CD4-positive, alpha-beta T cell (primary cell): ENCODE data around the gene ST6GALNAC3. TPM values are rescaled to one million over a fixed set of nuclear protein-coding genes. Genes with fewer than 3 reads are reported as not detected.

ENCODE experiments used
- ATAC-seq: fragments of 200-7000 bp; cut with Tn5 transposase; one replicate; pipeline ENCODE4 v1.10.0; 2022; ENCODE audit warnings: mild to moderate bottlenecking; ENCODE audit not compliant: poor library complexity
- CTCF ChIA-PET: fragments of 350-600 bp; sonication (Branson Sonifier 250); formaldehyde crosslinking; loops from one replicate; lab custom pipeline; 2021; ENCODE audit warnings: antibody characterized with exemption, inconsistent platforms; lab: Charles Lee
- POLR2A ChIA-PET: fragments of 350-600 bp; sonication (Branson Sonifier 250); formaldehyde crosslinking; loops from one replicate; lab custom pipeline; 2021; ENCODE audit warnings: antibody characterized with exemption, inconsistent platforms; lab: Charles Lee
- DNase-seq, 14 experiments: peaks; one replicate each; pipeline ENCODE4 v3.0.0-alpha.2; 2013 to 2020; ENCODE audit warnings: mixed read lengths in 2 of 14
- H3K27ac ChIP-seq, 2 donors: one replicate each; pipeline versions ENCODE4 v1.5.1 to v1.7.0; 2013; ENCODE audit warnings: low read length in 2 of 2, low read depth in 1 of 2, mild to moderate bottlenecking in 1 of 2
- H3K27me3 ChIP-seq, 2 experiments: 1 replicate in 1 of 2; 2 replicates in 1 of 2; pipeline versions ENCODE4 v1.6.1 to v1.7.0; 2013; ENCODE audit warnings: low read length in 2 of 2, control low read depth in 1 of 2, mild to moderate bottlenecking in 1 of 2, moderate library complexity in 1 of 2; ENCODE audit not compliant: insufficient read depth in 2 of 2, control insufficient read depth in 1 of 2
- H3K36me3 ChIP-seq: one replicate; pipeline ENCODE4 v1.6.1; 2013; ENCODE audit warnings: low read length, control low read depth; ENCODE audit not compliant: insufficient read depth
- H3K4me1 ChIP-seq: one replicate; pipeline ENCODE4 v1.6.1; 2013; ENCODE audit warnings: low read length, control low read depth; ENCODE audit not compliant: insufficient read depth
- H3K4me3 ChIP-seq: one replicate; pipeline ENCODE4 v1.5.1; 2013; ENCODE audit warnings: mild to moderate bottlenecking, low read length, moderate library complexity
- H3K9me3 ChIP-seq, 2 experiments: 1 replicate in 1 of 2; 2 replicates in 1 of 2; pipeline versions ENCODE4 v1.6.1 to v1.7.0; 2013; ENCODE audit warnings: low read length in 2 of 2, mild to moderate bottlenecking in 2 of 2, control low read depth in 1 of 2, moderate library complexity in 1 of 2; ENCODE audit not compliant: control insufficient read depth in 1 of 2, insufficient read depth in 1 of 2
- H3K27ac Mint-ChIP-seq: one replicate; pipeline ENCODE4 v1.8.0; 2020; ENCODE audit warnings: mixed read lengths
- H3K27me3 Mint-ChIP-seq: one replicate; pipeline ENCODE4 v1.8.0; 2021; ENCODE audit warnings: mixed read lengths
- H3K36me3 Mint-ChIP-seq: one replicate; pipeline ENCODE4 v1.8.0; 2021; ENCODE audit warnings: low read depth, mixed read lengths
- H3K4me1 Mint-ChIP-seq: one replicate; pipeline ENCODE4 v1.8.0; 2021; ENCODE audit warnings: low read depth, mixed read lengths
- H3K4me3 Mint-ChIP-seq: one replicate; pipeline ENCODE4 v1.8.0; 2020; ENCODE audit warnings: mild to moderate bottlenecking, mixed read lengths
- H3K9me3 Mint-ChIP-seq: one replicate; pipeline ENCODE4 v1.8.0; 2020; ENCODE audit warnings: mixed read lengths
- CTCF ChIP-seq: fragments of 200-600 bp; IDR thresholded peaks from one replicate; pipeline ENCODE4 v1.8.0; 2022; ENCODE audit warnings: antibody characterized with exemption, mild to moderate bottlenecking
- intact Hi-C, 2 experiments: fragments of 100-400 bp; cut with DNase I in 1 of 2; cut with micrococcal nuclease in 1 of 2; formaldehyde crosslinking; loops; one replicate each; pipeline versions ENCODE4 v1.15.1 to v1.9.0; 2023 to 2025; cut with DNase I, micrococcal nuclease
- total RNA-seq, 174 experiments: library from RNA in 2 of 174; stranded (reverse) in 2 of 174; gene quantifications; one replicate each; pipeline ENCODE4 v1.2.3 and lab custom pipeline; 2021 to 2026

ST6GALNAC3 gene
- total RNA-seq, 2 experiments from 2014 or later, result 0.77 to 1.3 TPM

GRCh38 chr1:76494807-76495206 lies 420.3 kb downstream of the ST6GALNAC3 start:
- H3K4me1 Mint-ChIP-seq, result no peaks in the 10 kb centered on the region
- no peaks in the 10 kb centered on the region for H3K27me3 Mint-ChIP-seq
- no peak for TF ChIP-seq CTCF
- Histone ChIP-seq H3K27me3 (no peaks in the 10 kb centered on the region), H3K4me1 (no peaks in the 10 kb centered on the region), H3K4me3 (no peak overlapping the region), H3K27ac (no peak overlapping the region), H3K9me3 (no peaks in the 10 kb centered on the region), H3K36me3 (no peaks in the 10 kb centered on the region)
- H3K4me3 Mint-ChIP-seq, result no peak overlapping the region
- ChIA-PET CTCF (no interaction called here), POLR2A (no interaction called here)
- ATAC-seq, result no peak
- H3K27ac Mint-ChIP-seq, result no peak overlapping the region
- H3K9me3 Mint-ChIP-seq, result no peaks in the 10 kb centered on the region
- no peaks in the 10 kb centered on the region for H3K36me3 Mint-ChIP-seq
- DNase-seq, result no peak
- intact Hi-C loops, result no loop called here

- Mint-ChIP-seq H3K9me3 (no peaks in the 10 kb centered on the region), H3K27me3 (no peaks in the 10 kb centered on the region), H3K4me3 (no peak overlapping the region), H3K27ac (no peak overlapping the region), H3K36me3 (no peaks in the 10 kb centered on the region), H3K4me1 (peaks cover 8% of the 10 kb centered on the region)
- Histone ChIP-seq H3K9me3 (no peaks in the 10 kb centered on the region), H3K27ac (no peak overlapping the region), H3K4me3 (no peak overlapping the region), H3K36me3 (no peaks in the 10 kb centered on the region), H3K4me1 (no peaks in the 10 kb centered on the region), H3K27me3 (no peaks in the 10 kb centered on the region)
- TF ChIP-seq CTCF, result no peak
- POLR2A ChIA-PET, result no interaction called here
- CTCF ChIA-PET, result no interaction called here
- DNase-seq (no peak), ATAC-seq (no peak)
- intact Hi-C loops, result no loop called here
Observed at GRCh38 chr1:76496871-76497270, 422.3 kb downstream of the ST6GALNAC3 start.

- no peak overlapping the region for H3K4me3 Mint-ChIP-seq
- ChIA-PET CTCF (no interaction called here), POLR2A (no interaction called here)
- DNase-seq (no peak), ATAC-seq (no peak)
- Histone ChIP-seq H3K36me3 (no peaks in the 10 kb centered on the region), H3K27me3 (no peaks in the 10 kb centered on the region), H3K4me1 (no peaks in the 10 kb centered on the region), H3K9me3 (no peaks in the 10 kb centered on the region), H3K27ac (no peak overlapping the region), H3K4me3 (no peak overlapping the region)
- H3K27me3 Mint-ChIP-seq, result no peaks in the 10 kb centered on the region
- intact Hi-C loops, result no loop called here
- TF ChIP-seq CTCF, result no peak
- no peaks in the 10 kb centered on the region for H3K36me3 Mint-ChIP-seq
- no peak overlapping the region for H3K27ac Mint-ChIP-seq
- peaks cover 14% of the 10 kb centered on the region for H3K4me1 Mint-ChIP-seq
- H3K9me3 Mint-ChIP-seq, result no peaks in the 10 kb centered on the region
Observed at GRCh38 chr1:76500116-76500515, 425.6 kb downstream of the ST6GALNAC3 start.
